Mesenchymal stem cell (in vitro differentiated cells and primary cell): Measurements from ENCODE around the gene FUBP3.

Experiments used
- DNase-seq: peaks from one replicate; pipeline ENCODE4 v3.0.0-alpha.2; 2013
- H2AFZ ChIP-seq: one replicate; pipeline ENCODE4 v1.6.1; 2013; ENCODE audit warnings: low read depth, mild to moderate bottlenecking, control low read depth, inconsistent platforms, low read length, moderate library complexity
- H2AK5ac ChIP-seq: 2 replicates; pipeline ENCODE4 v1.6.1; 2013; ENCODE audit warnings: low read length, moderate library complexity, mild to moderate bottlenecking, inconsistent platforms; ENCODE audit not compliant: severe bottlenecking
- H2BK120ac ChIP-seq: one replicate; pipeline ENCODE4 v1.6.1; 2013; ENCODE audit warnings: low read depth, mild to moderate bottlenecking, inconsistent platforms, low read length, moderate library complexity
- H2BK12ac ChIP-seq, 2 experiments: one replicate each; pipeline ENCODE4 v1.6.1; 2013; ENCODE audit warnings: inconsistent platforms in 2 of 2, low read length in 2 of 2, mild to moderate bottlenecking in 2 of 2, moderate library complexity in 2 of 2, control low read depth in 1 of 2
- H2BK15ac ChIP-seq: one replicate; pipeline ENCODE4 v1.6.1; 2013; ENCODE audit warnings: mild to moderate bottlenecking, low read depth, inconsistent platforms; ENCODE audit not compliant: poor library complexity, severe bottlenecking
- H2BK5ac ChIP-seq: 2 replicates; pipeline ENCODE4 v1.6.1; 2013; ENCODE audit warnings: low read depth, mild to moderate bottlenecking, low read length, control low read depth, inconsistent platforms; ENCODE audit not compliant: poor library complexity, severe bottlenecking
- H3K14ac ChIP-seq, 2 experiments: one replicate each; pipeline ENCODE4 v1.6.1; 2013; ENCODE audit warnings: inconsistent platforms in 2 of 2, low read length in 2 of 2, control low read depth in 1 of 2, mild to moderate bottlenecking in 1 of 2, moderate library complexity in 1 of 2
- H3K18ac ChIP-seq, 2 experiments: one replicate each; pipeline ENCODE4 v1.6.1; 2013; ENCODE audit warnings: inconsistent platforms in 2 of 2, low read length in 2 of 2, control low read depth in 1 of 2, low read depth in 1 of 2, mild to moderate bottlenecking in 1 of 2
- H3K23ac ChIP-seq, 2 experiments: one replicate each; pipeline ENCODE4 v1.6.1; 2013; ENCODE audit warnings: inconsistent platforms in 2 of 2, low read length in 2 of 2, mild to moderate bottlenecking in 2 of 2, moderate library complexity in 2 of 2, control low read depth in 1 of 2
- H3K27ac ChIP-seq: 2 replicates; pipeline ENCODE4 v1.5.1; 2013; ENCODE audit warnings: mild to moderate bottlenecking, moderate library complexity, low read length, control low read depth, inconsistent platforms; ENCODE audit not compliant: poor library complexity, severe bottlenecking
- H3K27me3 ChIP-seq, 2 experiments: 2 replicates each; pipeline versions ENCODE4 v1.6.1 to v1.7.0; 2013; ENCODE audit warnings: low read length in 2 of 2, mild to moderate bottlenecking in 2 of 2, moderate library complexity in 2 of 2, control low read depth in 1 of 2, inconsistent platforms in 1 of 2; ENCODE audit not compliant: control insufficient read depth in 1 of 2, insufficient read depth in 1 of 2
- H3K36me3 ChIP-seq, 2 experiments: 2 replicates each; pipeline versions ENCODE4 v1.6.1 to v1.7.0; 2013; ENCODE audit warnings: low read length in 2 of 2, control low read depth in 1 of 2, inconsistent platforms in 1 of 2, low read depth in 1 of 2, mild to moderate bottlenecking in 1 of 2; ENCODE audit not compliant: insufficient read depth in 2 of 2, control insufficient read depth in 1 of 2
- H3K4ac ChIP-seq, 2 experiments: one replicate each; pipeline ENCODE4 v1.6.1; 2013; ENCODE audit warnings: inconsistent platforms in 2 of 2, low read length in 2 of 2, mild to moderate bottlenecking in 2 of 2, moderate library complexity in 2 of 2, control low read depth in 1 of 2, low read depth in 1 of 2
- H3K4me1 ChIP-seq: 2 replicates; pipeline ENCODE4 v1.6.1; 2013; ENCODE audit warnings: low read depth, low read length, control low read depth; ENCODE audit not compliant: control insufficient read depth, insufficient read depth
- H3K4me2 ChIP-seq: 2 replicates; pipeline ENCODE4 v1.6.1; 2013; ENCODE audit warnings: low read length, mild to moderate bottlenecking, inconsistent platforms; ENCODE audit not compliant: poor library complexity, severe bottlenecking
- H3K4me3 ChIP-seq, 2 experiments: 2 replicates each; pipeline versions ENCODE4 v1.5.1 to v1.7.0; 2013; ENCODE audit warnings: low read length in 2 of 2, mild to moderate bottlenecking in 2 of 2, control low read depth in 1 of 2, low read depth in 1 of 2; ENCODE audit not compliant: insufficient read depth in 1 of 2
- H3K79me1 ChIP-seq: replicated peaks from 2 replicates; pipeline ENCODE4 v1.6.1; 2013; ENCODE audit warnings: mild to moderate bottlenecking, control low read depth, low read length, inconsistent platforms; ENCODE audit not compliant: poor library complexity, severe bottlenecking
- H3K9ac ChIP-seq: 2 replicates; pipeline ENCODE4 v1.7.0; 2013; ENCODE audit warnings: mild to moderate bottlenecking, low read length, moderate library complexity
- H3K9me3 ChIP-seq: 2 replicates; pipeline ENCODE4 v1.7.0; 2013; ENCODE audit warnings: mild to moderate bottlenecking, low read length; ENCODE audit not compliant: control insufficient read depth
- H4K8ac ChIP-seq: one replicate; pipeline ENCODE4 v1.6.1; 2013; ENCODE audit warnings: inconsistent platforms, mild to moderate bottlenecking, low read length, moderate library complexity
- H4K91ac ChIP-seq: one replicate; pipeline ENCODE4 v1.6.1; 2013; ENCODE audit warnings: mild to moderate bottlenecking, low read length, inconsistent platforms
- WGBS: methylation state at CpG from one replicate; pipeline ENCODE4 v1.1.7; 2013; ENCODE audit warnings: mixed read lengths; 5-methylcytosine and 5-hydroxymethylcytosine counted together

FUBP3 gene

GRCh38 chr9:130642926-130643325 lies 63.5 kb downstream of the FUBP3 start:
- Histone ChIP-seq H3K9ac (no peak overlapping the region), H2BK15ac (no peak overlapping the region), H3K4me1 (no peaks in the 10 kb centered on the region), H2AK5ac (no peak overlapping the region), H3K18ac (no peak overlapping the region), H2AFZ (no peak overlapping the region), H3K27ac (no peak overlapping the region), H3K36me3 (peaks cover 13 to 17% of the 10 kb centered on the region in 2 experiments), H3K14ac (no peak overlapping the region), H2BK120ac (no peak overlapping the region), H3K4ac (no peak overlapping the region), H3K4me2 (no peak overlapping the region), H3K27me3 (no peaks in the 10 kb centered on the region), H4K91ac (peak overlapping the region; percentile 61), H4K8ac (no peak overlapping the region), H3K4me3 (no peak overlapping the region), H2BK5ac (no peak overlapping the region), H3K79me1 (no peaks in the 10 kb centered on the region), H3K9me3 (peaks cover 10% of the 10 kb centered on the region), H3K23ac (no peak overlapping the region), H2BK12ac (no peak overlapping the region)
- 89% methylated on average over 8 of the region's 8 CpGs for whole genome bisulfite sequencing
- no peak for DNase-seq

GRCh38 chr9:130651221-130651620 lies 71.8 kb downstream of the FUBP3 start:
- Histone ChIP-seq H2AFZ (no peak overlapping the region), H3K9me3 (peaks cover 2% of the 10 kb centered on the region), H3K4me2 (no peak overlapping the region), H3K79me1 (no peaks in the 10 kb centered on the region), H3K27ac (no peak overlapping the region), H2BK120ac (no peak overlapping the region), H4K91ac (no peak overlapping the region), H3K9ac (no peak overlapping the region), H3K4me3 (no peak overlapping the region), H3K36me3 (no peaks in the 10 kb centered on the region), H2AK5ac (no peak overlapping the region), H4K8ac (no peak overlapping the region), H3K14ac (no peak overlapping the region), H2BK12ac (no peak overlapping the region), H3K4me1 (no peaks in the 10 kb centered on the region), H3K23ac (no peak overlapping the region), H3K18ac (no peak overlapping the region), H3K27me3 (peaks cover 27 to 44% of the 10 kb centered on the region in 2 experiments), H3K4ac (no peak overlapping the region), H2BK5ac (no peak overlapping the region), H2BK15ac (no peak overlapping the region)
- DNase-seq = no peak
- WGBS = 79% methylated on average over 11 of the region's 15 CpGs

- Histone ChIP-seq H3K14ac (no peak overlapping the region), H2AFZ (no peak overlapping the region), H3K18ac (no peak overlapping the region), H3K9ac (no peak overlapping the region), H3K4me3 (no peak overlapping the region), H3K36me3 (no peaks in the 10 kb centered on the region), H3K9me3 (no peaks in the 10 kb centered on the region), H3K4me2 (no peak overlapping the region), H2BK15ac (no peak overlapping the region), H3K27ac (no peak overlapping the region), H4K91ac (no peak overlapping the region), H3K4me1 (no peaks in the 10 kb centered on the region), H4K8ac (no peak overlapping the region), H3K23ac (no peak overlapping the region), H3K79me1 (no peaks in the 10 kb centered on the region), H2BK12ac (no peak overlapping the region), H3K4ac (no peak overlapping the region), H3K27me3 (peaks cover 32 to 49% of the 10 kb centered on the region in 2 experiments), H2BK5ac (no peak overlapping the region), H2BK120ac (no peak overlapping the region), H2AK5ac (no peak overlapping the region)
- DNase-seq = no peak
- 88% methylated on average over 18 of the region's 18 CpGs for WGBS
These were observed 72.4 kb downstream of the FUBP3 start for GRCh38 chr9:130651752-130652151.

DNA sequence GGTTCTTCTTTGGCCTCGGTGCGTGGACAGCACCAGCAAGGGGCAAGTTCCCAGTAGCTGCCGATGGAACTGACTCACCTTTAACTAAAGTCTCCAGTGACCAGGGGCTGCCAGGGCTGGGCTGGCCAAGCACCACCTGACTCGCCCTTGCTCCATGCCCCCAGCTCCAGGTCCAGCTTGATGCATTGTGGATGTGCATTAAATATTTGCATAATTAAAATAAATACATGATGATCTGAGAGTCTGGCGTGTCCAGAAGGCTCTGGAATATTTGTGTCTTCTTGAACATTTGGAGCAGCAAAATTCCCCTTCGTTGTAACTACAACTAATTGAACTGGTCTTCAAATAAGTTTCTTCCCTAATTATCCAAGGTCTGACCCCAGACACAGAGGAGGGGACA lies 75.5 kb downstream of the FUBP3 start:
- DNase-seq = no peak
- H2BK15ac ChIP-seq = no peak overlapping the region
- no peak overlapping the region for H3K23ac ChIP-seq
- H2AK5ac ChIP-seq = no peak overlapping the region
- H3K9ac ChIP-seq = no peak overlapping the region
- H3K4me1 ChIP-seq = peaks cover 1% of the 10 kb centered on the region
- no peak overlapping the region for H2BK5ac ChIP-seq
- H3K79me1 ChIP-seq = no peaks in the 10 kb centered on the region
- H3K18ac ChIP-seq = no peak overlapping the region
- no peak overlapping the region for H3K4me3 ChIP-seq
- no peak overlapping the region for H4K8ac ChIP-seq
- peaks cover 59 to 77% of the 10 kb centered on the region in 2 experiments for H3K27me3 ChIP-seq
- no peak overlapping the region for H2AFZ ChIP-seq
- no peaks in the 10 kb centered on the region for H3K36me3 ChIP-seq
- peaks cover 9% of the 10 kb centered on the region for H3K9me3 ChIP-seq
- H3K4me2 ChIP-seq = no peak overlapping the region
- H3K14ac ChIP-seq = no peak overlapping the region
- no peak overlapping the region for H2BK120ac ChIP-seq
- no peak overlapping the region for H2BK12ac ChIP-seq
- no peak overlapping the region for H3K27ac ChIP-seq
- no peak overlapping the region for H4K91ac ChIP-seq
- 82% methylated on average over 3 of the region's 6 CpGs for WGBS
- H3K4ac ChIP-seq = no peak overlapping the region
